Measurements from ENCODE around the gene CDKN2A.
"Not testable (repeated sequence)": the region's sequence is repeated elsewhere in the genome, so short reads cannot be mapped to it uniquely, and the experiment has no call there.

The CDKN2A gene

DNA sequence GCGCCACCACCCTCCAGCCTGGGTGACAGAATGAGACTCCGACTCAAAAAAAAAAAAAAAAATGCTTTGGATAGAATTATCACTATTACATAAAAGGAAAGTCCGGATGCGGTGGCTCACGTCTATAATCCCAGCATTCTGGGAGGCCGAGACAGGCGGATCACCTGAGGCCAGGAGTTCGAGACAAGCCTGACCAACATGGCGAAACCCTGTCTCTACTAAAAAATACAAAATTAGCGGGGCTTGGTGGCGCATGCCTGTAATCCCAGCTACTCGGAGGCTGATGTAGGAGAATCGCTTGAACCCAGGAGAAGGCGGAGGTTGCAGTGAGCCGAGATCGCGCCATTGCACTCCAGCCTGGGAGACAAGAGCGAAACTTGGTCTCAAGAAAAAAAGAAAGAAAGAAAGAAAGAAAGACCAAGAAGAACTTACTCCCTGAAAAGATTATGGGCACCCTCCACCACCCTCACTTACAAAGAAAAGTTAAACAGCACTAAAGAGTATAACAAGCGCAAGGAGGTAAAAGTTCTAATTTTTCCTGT lies 17.8 kb downstream of the CDKN2A start:
- no peak for DNase-seq

DNA sequence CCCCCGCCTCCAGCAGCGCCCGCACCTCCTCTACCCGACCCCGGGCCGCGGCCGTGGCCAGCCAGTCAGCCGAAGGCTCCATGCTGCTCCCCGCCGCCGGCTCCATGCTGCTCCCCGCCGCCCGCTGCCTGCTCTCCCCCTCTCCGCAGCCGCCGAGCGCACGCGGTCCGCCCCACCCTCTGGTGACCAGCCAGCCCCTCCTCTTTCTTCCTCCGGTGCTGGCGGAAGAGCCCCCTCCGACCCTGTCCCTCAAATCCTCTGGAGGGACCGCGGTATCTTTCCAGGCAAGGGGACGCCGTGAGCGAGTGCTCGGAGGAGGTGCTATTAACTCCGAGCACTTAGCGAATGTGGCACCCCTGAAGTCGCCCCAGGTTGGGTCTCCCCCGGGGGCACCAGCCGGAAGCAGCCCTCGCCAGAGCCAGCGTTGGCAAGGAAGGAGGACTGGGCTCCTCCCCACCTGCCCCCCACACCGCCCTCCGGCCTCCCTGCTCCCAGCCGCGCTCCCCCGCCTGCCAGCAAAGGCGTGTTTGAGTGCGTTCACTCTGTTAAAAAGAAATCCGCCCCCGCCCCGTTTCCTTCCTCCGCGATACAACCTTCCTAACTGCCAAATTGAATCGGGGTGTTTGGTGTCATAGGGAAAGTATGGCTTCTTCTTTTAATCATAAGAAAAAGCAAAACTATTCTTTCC lies 19.3 kb downstream of the CDKN2A start:
- peak; percentile 34 for DNase-seq

DNA sequence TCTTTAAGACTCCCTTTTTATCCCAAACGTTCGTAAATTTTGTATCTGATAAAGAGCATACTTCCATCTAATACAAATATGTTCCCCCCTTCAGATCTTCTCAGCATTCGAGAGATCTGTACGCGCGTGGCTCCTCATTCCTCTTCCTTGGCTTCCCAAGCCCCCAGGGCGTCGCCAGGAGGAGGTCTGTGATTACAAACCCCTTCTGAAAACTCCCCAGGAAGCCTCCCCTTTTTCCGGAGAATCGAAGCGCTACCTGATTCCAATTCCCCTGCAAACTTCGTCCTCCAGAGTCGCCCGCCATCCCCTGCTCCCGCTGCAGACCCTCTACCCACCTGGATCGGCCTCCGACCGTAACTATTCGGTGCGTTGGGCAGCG lies 19.9 kb downstream of the CDKN2A start:
- DNase-seq, result no peak

DNA sequence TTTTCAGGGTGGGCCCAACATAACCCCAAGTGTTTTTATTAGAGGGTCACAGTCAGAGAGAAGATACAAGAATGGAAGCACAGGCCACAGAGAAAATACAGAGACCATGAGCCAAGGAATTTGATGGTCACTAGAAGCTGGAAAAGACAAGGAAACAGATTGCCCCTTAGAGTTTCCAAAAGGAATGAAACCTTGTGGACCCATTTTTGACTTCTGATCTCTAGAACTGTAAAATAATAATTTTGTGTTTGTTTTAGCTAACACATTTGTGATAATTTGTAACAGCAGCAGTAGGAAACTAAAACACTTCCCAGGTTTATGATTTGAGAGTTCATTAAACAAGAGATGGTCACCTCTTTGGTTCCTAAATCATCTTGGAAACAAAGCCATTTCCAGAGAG lies 21.8 kb downstream of the CDKN2A start:
- no peak for DNase-seq

DNA sequence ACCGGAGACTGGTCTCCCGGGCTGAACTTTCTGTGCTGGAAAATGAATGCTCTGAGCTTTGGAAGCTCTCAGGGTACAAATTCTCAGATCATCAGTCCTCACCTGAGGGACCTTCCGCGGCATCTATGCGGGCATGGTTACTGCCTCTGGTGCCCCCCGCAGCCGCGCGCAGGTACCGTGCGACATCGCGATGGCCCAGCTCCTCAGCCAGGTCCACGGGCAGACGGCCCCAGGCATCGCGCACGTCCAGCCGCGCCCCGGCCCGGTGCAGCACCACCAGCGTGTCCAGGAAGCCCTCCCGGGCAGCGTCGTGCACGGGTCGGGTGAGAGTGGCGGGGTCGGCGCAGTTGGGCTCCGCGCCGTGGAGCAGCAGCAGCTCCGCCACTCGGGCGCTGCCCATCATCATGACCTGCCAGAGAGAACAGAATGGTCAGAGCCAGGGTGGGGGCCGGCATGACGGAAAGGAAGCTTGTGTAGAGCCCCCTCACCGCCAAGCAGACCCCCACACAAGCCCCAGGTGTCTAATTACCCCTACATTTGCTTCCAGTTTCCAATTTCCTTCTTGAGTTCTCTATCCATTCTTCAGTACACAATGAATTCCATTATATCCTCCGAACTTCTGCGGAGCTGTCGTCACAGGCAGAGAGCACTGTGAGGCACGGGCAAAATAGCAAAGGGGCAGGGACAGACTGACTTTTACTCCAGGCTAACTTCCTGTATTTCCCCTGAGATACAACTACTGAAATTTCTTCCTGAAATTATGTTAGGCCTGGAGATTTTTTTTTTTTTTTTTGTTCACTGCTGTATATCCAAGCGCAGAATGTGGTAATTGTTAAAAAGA lies 23.2 kb downstream of the CDKN2A start:
- no peak for DNase-seq

DNA sequence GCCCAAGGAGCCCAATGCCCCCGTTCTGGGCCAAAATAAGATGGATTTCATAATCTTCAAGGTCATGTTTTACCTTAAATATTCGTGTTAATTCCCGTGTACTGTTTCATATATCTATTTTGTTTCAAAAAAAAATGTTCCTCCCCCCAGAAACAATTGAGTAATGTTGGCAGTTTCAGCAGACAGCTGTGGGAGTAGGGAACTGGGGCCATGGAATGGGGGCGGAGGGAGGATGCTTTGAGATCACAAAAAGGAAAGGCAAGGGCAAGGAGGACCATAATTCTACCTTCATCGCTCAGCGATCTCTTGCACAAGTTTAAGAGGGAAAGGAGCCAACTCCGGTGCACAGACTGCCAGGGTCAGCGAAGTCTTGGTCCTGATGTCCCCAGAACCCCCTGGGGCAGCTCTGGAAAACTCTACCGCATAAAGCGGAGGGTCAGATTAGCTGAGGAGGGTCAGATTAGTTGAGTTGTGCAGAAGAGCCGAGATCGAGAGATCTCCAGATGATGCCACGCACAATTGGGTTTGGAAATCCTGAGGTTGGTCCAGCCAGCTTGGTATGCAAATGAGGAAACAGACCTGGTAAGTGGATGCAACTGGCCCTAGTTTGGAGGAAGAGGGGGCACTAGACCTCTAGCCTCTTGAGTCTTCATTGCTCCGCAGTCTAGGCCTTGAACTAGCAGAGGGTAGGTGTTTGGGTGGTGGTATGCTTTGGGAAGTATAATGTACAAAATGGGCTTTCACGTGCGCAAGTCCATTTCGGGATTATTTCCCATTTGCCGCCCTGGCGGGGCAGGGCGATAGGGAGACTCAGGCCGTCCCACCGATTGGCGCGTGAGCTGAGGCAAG lies 24.0 kb downstream of the CDKN2A start:
- no peak for DNase-seq

DNA sequence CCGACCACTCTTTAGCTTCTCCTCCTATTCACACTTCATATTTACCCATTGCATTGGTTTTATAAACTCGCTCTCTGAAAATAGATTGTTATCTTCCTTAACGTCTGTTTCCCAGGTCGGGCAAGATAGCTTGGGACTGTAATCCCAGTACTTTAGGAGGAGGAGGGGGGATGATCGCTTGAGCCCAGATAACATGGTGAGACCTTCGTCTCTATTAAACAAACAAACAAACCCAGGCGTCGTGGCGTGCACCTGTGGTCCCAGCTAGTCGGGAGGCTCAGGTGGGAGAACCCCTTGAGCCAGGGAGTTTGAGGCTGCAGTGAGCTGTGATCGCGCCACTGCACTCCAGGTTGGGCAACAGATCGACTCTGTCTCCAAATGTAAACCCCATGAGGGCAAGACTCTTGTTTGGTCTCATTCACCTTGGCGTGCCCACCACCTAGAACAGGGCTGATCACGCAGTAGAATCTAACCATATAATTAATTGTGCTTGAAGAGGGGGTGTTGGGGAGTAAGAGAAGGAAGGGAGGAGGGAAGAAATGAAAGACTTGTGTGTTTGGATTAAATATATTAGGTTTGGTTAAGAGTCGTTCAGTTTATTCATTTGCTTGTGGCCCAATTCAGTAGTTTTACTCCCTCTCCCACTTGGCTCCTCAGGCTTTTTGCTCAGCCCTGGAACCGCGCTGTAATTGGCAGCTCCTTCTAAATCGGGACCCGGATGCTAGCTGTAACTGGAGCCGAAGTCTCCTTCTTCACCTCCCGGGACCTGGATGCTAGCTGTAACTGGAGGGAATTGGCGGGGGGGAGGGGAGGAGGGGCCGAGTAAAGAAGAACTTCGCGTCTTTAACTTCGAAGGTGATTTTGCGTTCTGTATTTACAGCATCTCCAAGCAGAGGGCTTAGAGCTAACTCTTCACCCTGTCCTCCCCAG lies 24.9 kb downstream of the CDKN2A start:
- DNase-seq, result no peak

DNA sequence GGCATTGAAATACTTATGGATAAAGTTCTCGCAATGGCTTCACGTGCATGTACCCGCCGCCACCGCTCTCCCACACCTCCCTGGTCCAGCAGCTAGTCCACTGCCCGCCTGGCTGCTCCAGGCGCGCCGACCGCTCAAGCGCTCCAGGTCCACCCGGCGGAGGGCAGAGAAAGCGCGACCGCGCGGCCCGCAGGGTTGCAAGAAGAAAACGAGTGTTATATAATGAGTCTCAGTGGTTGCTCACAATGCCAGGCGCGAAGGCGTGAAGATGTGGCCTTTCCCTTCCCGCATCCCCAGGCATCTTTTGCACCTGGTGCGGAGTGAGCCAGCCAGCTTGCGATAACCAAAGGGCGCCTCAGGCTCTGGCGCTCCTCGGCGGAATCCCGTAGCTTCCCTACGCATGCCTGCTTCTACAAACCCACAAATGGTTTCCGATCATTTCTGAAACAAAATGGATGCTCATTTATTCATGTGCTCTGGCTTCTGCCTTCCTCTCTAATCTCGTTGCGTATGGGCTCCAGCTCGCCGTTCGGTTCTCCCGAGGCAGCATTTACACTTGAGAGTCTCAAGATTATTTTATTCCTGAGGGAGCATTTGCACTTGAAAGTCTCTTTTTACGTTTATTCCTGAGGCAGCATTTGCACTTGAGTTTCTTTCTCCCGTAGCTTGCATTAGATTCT lies 25.7 kb downstream of the CDKN2A start:
- DNase-seq, result no peak

DNA sequence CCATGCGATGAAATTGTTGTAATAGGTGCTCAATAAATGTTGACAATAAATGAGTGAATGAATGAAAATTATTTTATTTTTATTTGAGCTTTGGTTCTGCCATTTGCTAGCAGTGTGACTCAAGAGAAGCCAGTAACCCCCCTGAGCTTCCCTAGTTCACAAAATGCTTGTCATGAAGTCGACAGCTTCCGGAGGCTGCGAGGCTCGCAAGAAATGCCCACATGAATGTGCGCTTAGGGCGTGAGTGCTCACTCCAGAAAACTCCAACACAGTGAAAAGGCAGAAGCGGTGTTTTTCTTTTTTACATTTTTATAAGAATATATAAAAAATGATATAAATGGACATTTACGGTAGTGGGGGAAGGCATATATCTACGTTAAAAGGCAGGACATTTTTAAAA lies 26.5 kb downstream of the CDKN2A start:
- DNase-seq, result no peak

DNA sequence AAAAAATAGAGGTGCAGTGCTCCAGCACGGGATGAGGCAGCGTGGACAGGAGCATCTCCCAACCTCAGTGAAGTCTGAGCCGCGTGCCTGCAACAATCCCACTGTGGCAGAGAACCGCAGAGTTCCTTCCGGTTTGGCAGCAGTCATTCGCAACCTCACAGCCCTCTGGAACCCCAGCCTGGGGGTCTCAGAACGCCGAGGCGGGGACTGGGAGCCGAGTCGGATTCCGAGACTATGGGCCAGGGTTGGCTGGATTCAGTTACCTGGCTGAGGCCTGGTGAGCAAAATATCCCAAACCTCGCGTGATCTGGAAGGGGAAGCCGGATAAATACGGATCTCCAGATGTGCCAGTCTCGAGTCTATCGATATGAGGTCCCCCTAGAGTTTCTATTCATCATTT lies 27.0 kb downstream of the CDKN2A start:
- no peak for DNase-seq

DNA sequence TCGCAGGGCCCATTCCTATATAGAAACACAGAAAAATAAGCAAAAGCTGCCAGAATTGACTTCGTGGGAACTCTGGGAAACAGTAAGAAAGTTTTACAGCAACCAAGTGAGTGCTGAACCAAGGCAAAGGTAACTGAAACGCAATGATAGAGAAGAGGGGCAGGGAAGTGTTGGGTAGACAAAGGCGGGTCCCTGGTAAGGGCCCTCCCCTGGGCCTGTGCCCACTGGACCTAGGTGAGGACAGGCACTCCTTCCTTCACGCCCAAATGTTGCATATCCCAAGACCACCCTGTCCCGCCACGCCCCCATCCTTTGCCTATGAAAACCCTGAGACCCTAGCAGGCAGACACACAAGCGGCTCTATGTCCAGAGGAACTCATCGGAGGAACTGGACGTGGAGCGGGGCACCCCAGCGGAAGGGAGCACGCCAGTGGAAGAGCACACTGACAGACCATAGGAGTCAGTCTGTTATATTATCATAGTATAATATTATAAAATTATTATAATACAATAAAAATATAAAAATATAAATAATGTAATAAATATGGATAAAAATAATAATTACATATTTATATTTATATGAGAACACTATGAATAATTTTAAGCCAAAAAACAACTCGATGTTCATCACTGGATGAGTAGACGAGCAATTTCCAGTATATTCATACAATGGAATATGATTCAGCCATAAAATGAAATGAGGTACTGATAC lies 27.9 kb downstream of the CDKN2A start:
- no peak for DNase-seq

DNA sequence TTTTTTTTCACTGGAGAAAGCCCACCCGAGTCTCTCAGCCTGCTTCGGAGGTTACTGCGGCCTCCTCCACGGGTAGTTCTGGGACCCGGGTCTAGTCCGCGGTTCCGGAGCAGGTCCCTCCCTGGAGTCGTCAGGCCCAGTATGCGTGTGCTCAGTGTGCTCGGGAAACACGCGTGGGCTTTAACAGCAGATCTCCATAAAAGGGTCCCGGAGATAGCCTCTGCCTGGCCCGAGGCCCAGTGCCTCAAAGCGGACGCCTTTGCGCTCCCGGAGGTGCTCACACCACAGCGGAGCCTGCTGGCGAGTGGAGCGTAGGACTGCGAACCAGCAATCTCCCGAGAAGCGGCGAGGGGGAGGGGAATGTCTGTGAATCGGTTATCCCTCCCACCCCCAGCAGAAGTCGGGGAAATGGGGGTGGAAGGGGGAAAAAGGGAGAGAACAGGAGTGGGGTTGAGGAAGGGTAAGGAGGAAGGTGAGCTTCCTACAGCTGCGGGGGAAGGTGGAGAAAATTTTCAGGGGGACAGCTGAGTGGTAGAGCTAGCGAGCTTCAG lies 28.7 kb downstream of the CDKN2A start:
- DNase-seq, result peak; percentile 62

DNA sequence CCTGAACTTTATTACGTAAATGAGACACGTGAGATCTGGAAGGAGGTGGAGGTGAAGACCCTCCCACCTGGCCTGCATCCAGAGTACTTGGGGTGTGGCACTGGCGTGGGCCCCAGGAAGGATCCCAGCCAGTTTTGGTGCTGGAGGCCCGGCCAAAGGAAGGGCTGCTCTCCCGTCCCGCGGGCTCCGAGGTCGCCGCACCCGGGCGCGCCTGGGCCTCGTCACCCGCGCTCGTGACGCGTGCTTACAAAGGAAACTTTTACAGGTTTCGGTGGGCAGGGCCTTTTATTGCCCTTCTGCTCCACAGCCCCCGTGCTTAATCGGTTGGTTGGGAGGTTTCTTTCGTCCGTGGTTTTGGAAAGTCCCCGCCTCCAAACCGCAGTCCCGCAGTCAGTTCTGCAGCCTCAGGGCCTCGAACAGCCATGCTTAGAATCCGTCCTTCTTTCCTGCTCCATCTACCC lies 29.2 kb downstream of the CDKN2A start:
- DNase-seq, result peak; percentile 65

DNA sequence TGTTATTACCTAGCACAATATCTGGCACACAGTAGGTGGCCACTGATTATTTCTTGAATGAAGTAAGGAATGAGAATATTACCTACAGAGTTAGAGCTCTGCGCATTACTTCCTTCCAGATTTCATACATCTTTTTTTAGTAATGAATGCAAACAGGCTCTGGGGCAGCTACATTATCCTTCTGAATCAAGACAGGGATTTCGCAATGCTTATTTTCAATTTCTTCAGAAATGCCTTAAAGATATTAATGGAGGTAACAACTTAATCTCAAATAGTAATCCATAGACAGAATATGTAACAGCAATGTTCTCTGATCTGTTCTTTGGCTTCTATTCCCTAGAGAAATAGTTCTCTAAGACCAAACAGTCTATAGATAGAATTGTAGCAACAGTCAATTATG lies 32.6 kb downstream of the CDKN2A start:
- DNase-seq, result no peak

DNA sequence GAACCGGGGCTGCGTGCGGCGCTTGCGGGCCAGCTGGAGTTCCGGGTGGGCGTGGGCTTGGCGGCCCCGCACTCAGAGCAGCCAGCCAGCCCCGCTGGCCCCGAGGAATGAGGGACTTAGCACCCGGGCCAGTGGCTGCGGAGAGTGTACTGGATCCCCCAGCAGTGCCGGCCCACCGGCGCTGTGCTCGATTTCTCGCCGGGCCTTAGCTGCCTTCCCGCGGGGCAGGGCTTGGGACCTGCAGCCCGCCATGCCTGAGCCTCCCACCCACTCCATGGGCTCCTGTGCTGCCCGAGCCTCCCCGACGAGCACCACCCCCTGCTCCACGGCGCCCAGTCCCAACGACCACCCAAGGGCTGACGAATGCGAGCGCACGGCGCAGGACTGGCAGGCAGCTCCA lies 34.9 kb downstream of the CDKN2A start:
- DNase-seq, result not testable (repeated sequence)

DNA sequence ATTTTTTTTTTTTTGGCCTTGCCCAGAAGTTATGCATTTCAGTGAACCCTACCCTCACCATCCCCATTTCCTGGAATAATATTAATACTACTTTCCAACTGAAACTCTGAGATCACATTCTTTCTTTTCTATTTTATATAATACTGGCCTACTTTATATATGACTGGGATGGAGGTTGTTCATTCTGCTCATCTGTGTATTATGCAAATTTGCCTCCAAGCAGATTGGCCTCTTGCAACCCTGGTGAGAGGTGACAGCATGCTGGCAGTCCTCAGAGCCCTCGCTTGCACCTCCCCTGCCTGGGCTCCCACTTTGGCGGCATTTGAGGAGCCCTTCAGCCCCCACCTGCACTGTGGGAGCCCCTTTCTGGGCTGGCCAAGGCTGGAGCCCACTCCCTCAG lies 35.4 kb downstream of the CDKN2A start:
- no peak for DNase-seq

DNA sequence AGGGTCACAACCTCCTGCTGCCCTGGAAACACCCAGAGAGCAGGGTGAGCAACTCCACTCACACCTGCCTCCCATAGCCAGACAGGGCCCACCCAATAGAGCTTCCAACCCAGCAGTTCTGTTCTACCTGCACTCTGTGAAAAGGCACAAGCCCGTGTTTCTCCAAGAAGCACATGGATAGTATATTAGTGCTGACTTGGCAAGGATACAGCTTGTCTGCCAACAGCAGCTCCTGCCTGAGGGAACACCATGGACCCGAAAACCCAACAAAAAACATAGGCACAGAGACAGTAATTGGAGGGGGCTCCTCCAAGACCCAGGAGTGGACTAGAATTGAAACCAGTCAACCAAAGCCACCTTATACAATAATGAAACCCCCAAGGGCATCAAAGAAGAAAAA lies 48.6 kb downstream of the CDKN2A start:
- no peak for DNase-seq

DNA sequence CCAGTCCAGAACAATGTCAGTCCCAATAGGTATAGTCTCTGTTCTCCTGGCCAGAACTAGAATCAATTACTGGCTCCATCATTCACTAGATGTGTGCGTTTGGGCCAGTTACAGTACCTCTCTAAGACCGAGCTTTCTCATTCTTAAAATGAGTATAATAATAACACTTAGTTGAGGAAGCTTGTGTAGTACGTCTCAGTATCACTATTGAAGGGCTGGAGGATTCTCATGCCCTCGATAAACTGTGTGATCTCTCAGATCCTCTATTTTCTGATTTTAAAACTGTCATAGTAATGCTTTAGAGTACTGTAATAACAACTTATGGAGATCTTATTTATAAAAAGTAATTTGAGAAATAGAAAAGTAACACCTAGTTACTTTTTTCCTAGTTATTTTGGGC lies 50.7 kb downstream of the CDKN2A start:
- no peak for DNase-seq

DNA sequence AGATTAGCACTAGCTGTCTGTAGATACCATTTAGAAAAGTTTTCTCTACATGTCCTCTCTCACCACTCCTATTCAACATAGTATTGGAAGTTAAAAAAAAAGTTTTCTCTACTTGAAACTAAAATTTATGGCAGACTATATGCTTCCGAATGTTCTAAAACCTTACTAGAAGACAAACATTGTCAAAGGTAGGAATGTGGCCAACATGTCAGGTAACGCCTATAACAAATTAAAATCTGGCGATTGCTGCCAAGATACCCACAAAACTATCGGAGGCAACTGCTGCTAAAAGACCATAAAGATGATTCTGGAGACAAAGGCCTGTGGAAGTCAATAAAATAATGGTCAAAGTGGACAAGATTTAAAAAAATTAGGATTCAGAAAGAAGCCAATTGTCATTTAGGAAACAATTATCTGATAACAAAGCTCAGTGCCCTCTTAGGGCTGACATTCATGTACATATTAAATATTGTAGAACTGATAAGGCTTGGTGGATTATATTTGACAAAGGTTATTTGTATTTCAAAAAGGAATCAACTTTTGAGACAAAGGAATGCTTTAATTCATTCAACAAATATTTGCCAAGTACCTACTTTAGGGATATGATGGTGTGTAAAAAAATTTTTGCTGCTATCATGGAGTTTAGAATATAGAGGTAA lies 52.7 kb downstream of the CDKN2A start:
- DNase-seq, result no peak

DNA sequence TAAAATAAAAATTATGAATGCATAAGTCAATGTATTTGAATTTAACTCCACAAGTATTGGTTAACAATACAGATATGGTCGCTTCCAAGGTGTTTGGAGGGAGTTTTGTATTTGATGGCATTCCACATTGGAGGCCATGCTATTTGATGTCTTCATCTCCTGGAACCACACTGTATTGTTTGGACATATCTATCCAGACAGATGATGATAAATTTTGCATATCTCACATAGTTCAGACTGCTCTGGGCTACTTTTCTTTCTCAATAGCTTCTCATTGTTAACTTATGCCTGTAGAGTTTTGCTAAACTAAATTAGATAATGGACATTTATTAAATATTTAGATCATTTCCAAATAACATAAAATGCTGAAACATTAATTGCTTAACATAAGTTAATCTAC lies 58.0 kb downstream of the CDKN2A start:
- DNase-seq, result no peak

All from activated CD4-positive, alpha-beta T cell treated with anti-CD3 and anti-CD28 coated beads, Interleukin-10, Interleukin-2, amounts not matched to agents 100 ng/mL and 50 ng/mL, durations not matched to agents 16 hours and 8 hours (primary cell).